Uterus (tissue), 4 donors: ENCODE measurements around the gene MND1. TPM values are rescaled to one million over a fixed set of nuclear protein-coding genes. Genes with fewer than 3 reads are reported as not detected.

Experiments
- DNase-seq, 2 donors: peaks; one replicate each; pipeline ENCODE4 v3.0.0-alpha.2; 2019 to 2020
- H3K27ac ChIP-seq, 2 donors: fragments of 200-600 bp; sonication (generic); 1 replicate in 1 of 2; 2 replicates in 1 of 2; pipeline ENCODE4 v1.5.1; 2016 to 2018
- H3K27me3 ChIP-seq, 2 donors: fragments of 200-600 bp; sonication (generic); one replicate each; pipeline ENCODE4 v1.5.1; 2018 to 2019; ENCODE audit warnings: control low read depth in 1 of 2
- H3K36me3 ChIP-seq, 2 donors: fragments of 200-600 bp; sonication (generic); one replicate each; pipeline ENCODE4 v1.5.1; 2019; ENCODE audit warnings: control low read depth in 1 of 2
- H3K4me1 ChIP-seq, 2 donors: fragments of 200-600 bp; sonication (generic); one replicate each; pipeline ENCODE4 v1.5.1; 2018 to 2019; ENCODE audit warnings: control low read depth in 1 of 2
- H3K4me3 ChIP-seq, 2 donors: fragments of 200-600 bp; sonication (generic); 1 replicate in 1 of 2; 2 replicates in 1 of 2; pipeline ENCODE4 v1.5.1; 2018 to 2019; ENCODE audit warnings: mild to moderate bottlenecking in 1 of 2
- H3K9me3 ChIP-seq, 2 donors: fragments of 200-600 bp; sonication (generic); one replicate each; pipeline ENCODE4 v1.5.1; 2019; ENCODE audit warnings: control low read depth in 1 of 2
- CTCF ChIP-seq, 4 experiments: fragments of 200-600 bp in 2 of 4; fragments of 450-650 bp in 2 of 4; sonication (generic) in 2 of 4; IDR thresholded peaks; one replicate each; pipeline ENCODE4 v1.5.1; 2016 to 2019; ENCODE audit warnings: antibody characterized with exemption in 4 of 4, mild to moderate bottlenecking in 2 of 4, moderate library complexity in 1 of 4
- POLR2A ChIP-seq, 2 donors: fragments of 450-650 bp; IDR thresholded peaks; one replicate each; pipeline ENCODE4 v1.6.1; 2016; ENCODE audit warnings: antibody characterized with exemption in 2 of 2, mild to moderate bottlenecking in 1 of 2, moderate library complexity in 1 of 2
- intact Hi-C: fragments of 100-400 bp; cut with DNase I; formaldehyde crosslinking; loops from one replicate; pipeline ENCODE4 v1.15.1; 2023; ENCODE audit warnings: low total_unique reads
- total RNA-seq, 4 donors: library from RNA; depleted of rRNA in 3 of 4; stranded (reverse); fragments of >200 nt in 3 of 4; gene quantifications; one replicate each; pipeline versions ENCODE4 v1.1.0 to v1.2.4, GENCODE V29; 2014 to 2023
- donor health status: DM: yes; HTN: yes; CAD: no.

The MND1 gene
- total RNA-seq: 1 to 10 TPM in 2 of 4 donors, not detected in 2; 1.0 to 6.5 TPM

GRCh38 chr4:153344131-153345011 is at the start of gene MND1:
Gene MND1 (plus strand): TSS chr4:153344688. CDS start chr4:153344738, 50 bp downstream.
- H3K4me3 ChIP-seq: peak within 1 kb of the TSS; percentile 34 to 67
- peak within 1 kb of the TSS in 1 of 2 donors; percentile 34 for H3K27ac ChIP-seq
- H3K9me3 ChIP-seq: no peaks in the 10 kb centered on the region
- H3K4me1 ChIP-seq: no peaks in the 10 kb centered on the region
- no peaks in the 10 kb centered on the region for H3K27me3 ChIP-seq
- TF ChIP-seq POLR2A (IDR thresholded peaks at IDR 0.05) (no peak), CTCF (IDR thresholded peaks at IDR 0.05) (peak; percentile 86 to 100 (median 92))
- intact Hi-C loops: loop anchor here (5.0 kb wide), 1 partner anchor 233 kb away; no protein-coding TSS in a partner anchor
- DNase-seq: peak; percentile 80 to 87
- no peaks in the 10 kb centered on the region for H3K36me3 ChIP-seq

- no peak for TF ChIP-seq CTCF (IDR thresholded peaks at IDR 0.05)
- TF ChIP-seq POLR2A (IDR thresholded peaks at IDR 0.05): no peak
- Histone ChIP-seq H3K36me3 (no peaks in the 10 kb centered on the region), H3K27ac (peak overlapping the region in 1 of 2 donors; percentile 65), H3K4me3 (no peak overlapping the region), H3K4me1 (peaks cover 0 to 7% of the 10 kb centered on the region in 2 donors), H3K27me3 (no peaks in the 10 kb centered on the region), H3K9me3 (no peaks in the 10 kb centered on the region)
- intact Hi-C loops: no loop called here
- no peak for DNase-seq
These were observed 49.2 kb upstream of the MND1 start for GRCh38 chr4:153295131-153295755.

GRCh38 chr4:153296040-153296823 is 48.3 kb upstream of the MND1 start:
- peak overlapping the region; percentile 49 to 65 for H3K27ac ChIP-seq
- TF ChIP-seq CTCF (IDR thresholded peaks at IDR 0.05): no peak
- TF ChIP-seq POLR2A (IDR thresholded peaks at IDR 0.05): no peak
- H3K4me3 ChIP-seq: no peak overlapping the region
- no peaks in the 10 kb centered on the region for H3K36me3 ChIP-seq
- H3K4me1 ChIP-seq: peaks cover 0 to 7% of the 10 kb centered on the region in 2 donors
- H3K9me3 ChIP-seq: no peaks in the 10 kb centered on the region
- intact Hi-C loops: no loop called here
- DNase-seq: peak; percentile 39 to 45
- no peaks in the 10 kb centered on the region for H3K27me3 ChIP-seq

- no peaks in the 10 kb centered on the region for H3K27me3 ChIP-seq
- no peak for TF ChIP-seq POLR2A (IDR thresholded peaks at IDR 0.05)
- peaks cover 0 to 7% of the 10 kb centered on the region in 2 donors for H3K4me1 ChIP-seq
- H3K4me3 ChIP-seq: no peak overlapping the region
- H3K27ac ChIP-seq: peak overlapping the region in 1 of 2 donors; percentile 65
- no peak for DNase-seq
- intact Hi-C loops: no loop called here
- no peaks in the 10 kb centered on the region for H3K9me3 ChIP-seq
- no peaks in the 10 kb centered on the region for H3K36me3 ChIP-seq
These were observed 47.4 kb upstream of the MND1 start for GRCh38 chr4:153297116-153297515.

- no peak overlapping the region for H3K27ac ChIP-seq
- no peaks in the 10 kb centered on the region for H3K9me3 ChIP-seq
- intact Hi-C loops: no loop called here
- H3K27me3 ChIP-seq: no peaks in the 10 kb centered on the region
- H3K4me1 ChIP-seq: no peaks in the 10 kb centered on the region
- DNase-seq: no peak
- H3K4me3 ChIP-seq: no peak overlapping the region
- H3K36me3 ChIP-seq: no peaks in the 10 kb centered on the region
- TF ChIP-seq CTCF (IDR thresholded peaks at IDR 0.05) (no peak), POLR2A (IDR thresholded peaks at IDR 0.05) (no peak)
These were observed 33.7 kb upstream of the MND1 start for GRCh38 chr4:153310793-153311192.
